GM18951 (cell line): ENCODE data around the gene LEPR.
"Not testable (repeated sequence)": the region's sequence is repeated elsewhere in the genome, so short reads cannot be mapped to it uniquely, and the experiment has no call there.

Experiments used
- POLR2A ChIP-seq: IDR thresholded peaks from 4 replicates; pipeline ENCODE4 v1.6.1; 2011; ENCODE audit warnings: mild to moderate bottlenecking; ENCODE audit not compliant: insufficient read length, insufficient read depth; ENCODE audit errors: extremely low read depth
- in situ Hi-C: fragments of 300-500 bp; cut with MboI; formaldehyde crosslinking; loops from one replicate; pipeline ENCODE4 v1.12.0; 2022; ENCODE audit warnings: low sequenced_read_pairs, mixed read lengths, inconsistent platforms; ENCODE audit not compliant: unreplicated experiment

LEPR gene

GRCh38 chr1:65458730-65459396, 38.4 kb downstream of the LEPR start:
- in situ Hi-C loops: no loop called here

GRCh38 chr1:65459397-65459768, 38.9 kb downstream of the LEPR start:
- TF ChIP-seq POLR2A: no peak
- in situ Hi-C loops: no loop called here

More at GRCh38 chr1:65458730-65459396, 38.4 kb downstream of the LEPR start:
- no peak for TF ChIP-seq POLR2A

GRCh38 chr1:65465837-65466236, 45.4 kb downstream of the LEPR start:
- in situ Hi-C loops: not testable (repeated sequence)

- no peak for TF ChIP-seq POLR2A
- in situ Hi-C loops: no loop called here
These were observed 47.1 kb downstream of the LEPR start for GRCh38 chr1:65467536-65467935.

GRCh38 chr1:65469126-65469888, 48.8 kb downstream of the LEPR start:
- TF ChIP-seq POLR2A: no peak
- in situ Hi-C loops: no loop called here

GRCh38 chr1:65469889-65470340, 49.4 kb downstream of the LEPR start:
- in situ Hi-C loops: no loop called here
- TF ChIP-seq POLR2A: no peak
